Esophagus (tissue), 2 donors: ENCODE measurements around the gene PRRC2B. TPM values are rescaled to one million over a fixed set of nuclear protein-coding genes. Genes with fewer than 3 reads are reported as not detected.
"Not testable (repeated sequence)": the region's sequence is repeated elsewhere in the genome, so short reads cannot be mapped to it uniquely, and the experiment has no call there.

ENCODE experiments used
- H3K27ac ChIP-seq, 2 donors: one replicate each; pipeline ENCODE4 v1.5.1; 2013; ENCODE audit warnings: low read depth in 2 of 2, mild to moderate bottlenecking in 2 of 2, inconsistent platforms in 1 of 2, low read length in 1 of 2, moderate library complexity in 1 of 2
- H3K27me3 ChIP-seq, 2 donors: one replicate each; pipeline ENCODE4 v1.6.1; 2013; ENCODE audit warnings: low read length in 2 of 2, control low read depth in 1 of 2, mild to moderate bottlenecking in 1 of 2; ENCODE audit not compliant: insufficient read depth in 2 of 2, control insufficient read depth in 1 of 2
- H3K36me3 ChIP-seq, 2 donors: one replicate each; pipeline ENCODE4 v1.6.1; 2013; ENCODE audit warnings: low read length in 1 of 2; ENCODE audit not compliant: control insufficient read depth in 2 of 2, insufficient read depth in 2 of 2
- H3K4me1 ChIP-seq, 2 donors: one replicate each; pipeline ENCODE4 v1.6.1; 2013; ENCODE audit warnings: low read length in 1 of 2; ENCODE audit not compliant: control insufficient read depth in 2 of 2, insufficient read depth in 2 of 2
- H3K4me3 ChIP-seq, 2 donors: one replicate each; pipeline ENCODE4 v1.5.1; 2013; ENCODE audit warnings: low read length in 2 of 2, mild to moderate bottlenecking in 2 of 2, low read depth in 1 of 2, moderate library complexity in 1 of 2
- H3K9me3 ChIP-seq, 2 donors: one replicate each; pipeline ENCODE4 v1.6.1; 2013; ENCODE audit warnings: mild to moderate bottlenecking in 2 of 2, low read depth in 1 of 2, low read length in 1 of 2, moderate library complexity in 1 of 2; ENCODE audit not compliant: control insufficient read depth in 2 of 2, insufficient read depth in 1 of 2
- WGBS, 2 donors: extraction: QIAGEN DNeasy Blood & Tissue Kit; methylation state at CpG; one replicate each; pipeline ENCODE4 v1.1.7; 2013; 5-methylcytosine and 5-hydroxymethylcytosine counted together
- polyA plus RNA-seq, 2 donors: library from polyadenylated mRNA; stranded (reverse); fragments of 200-250 nt; gene quantifications; one replicate each; pipeline ENCODE4 v1.2.3, GENCODE V29; 2013
- donor health status: healthy with polysubstance abuse.
- donor health status: Bipolar disorder and iron deficiency.

PRRC2B gene
- polyA plus RNA-seq, 2 donors = 26.8 to 60.0 TPM

DNA sequence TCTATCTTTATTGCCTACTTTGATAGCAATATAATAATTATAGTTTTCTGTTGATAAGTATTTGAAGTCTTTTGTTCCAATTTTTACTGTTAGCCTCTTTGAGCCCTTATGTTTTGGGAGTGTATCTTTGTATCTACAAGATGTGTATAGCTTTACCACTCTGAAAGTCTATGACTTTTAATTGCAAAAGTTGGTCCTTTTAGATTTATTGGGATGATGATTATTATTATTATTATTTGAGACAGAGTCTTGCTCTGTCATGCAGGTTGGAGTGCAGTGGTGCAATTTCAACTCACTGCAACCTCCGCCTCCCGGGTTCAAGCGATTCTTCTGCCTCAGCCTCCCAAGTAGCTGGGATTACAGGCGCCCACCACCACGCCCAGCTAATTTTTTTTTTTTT lies 78.2 kb downstream of the PRRC2B start:
- H3K4me1 ChIP-seq, H3K27ac ChIP-seq, H3K4me3 ChIP-seq, H3K9me3 ChIP-seq, H3K27me3 ChIP-seq: not testable (repeated sequence)
- H3K36me3 ChIP-seq = peaks cover 25 to 61% of the 10 kb centered on the region in 2 donors
- WGBS, 2 donors = 91 to 100% methylated on average over 3 to 5 of the region's 5 CpGs

DNA sequence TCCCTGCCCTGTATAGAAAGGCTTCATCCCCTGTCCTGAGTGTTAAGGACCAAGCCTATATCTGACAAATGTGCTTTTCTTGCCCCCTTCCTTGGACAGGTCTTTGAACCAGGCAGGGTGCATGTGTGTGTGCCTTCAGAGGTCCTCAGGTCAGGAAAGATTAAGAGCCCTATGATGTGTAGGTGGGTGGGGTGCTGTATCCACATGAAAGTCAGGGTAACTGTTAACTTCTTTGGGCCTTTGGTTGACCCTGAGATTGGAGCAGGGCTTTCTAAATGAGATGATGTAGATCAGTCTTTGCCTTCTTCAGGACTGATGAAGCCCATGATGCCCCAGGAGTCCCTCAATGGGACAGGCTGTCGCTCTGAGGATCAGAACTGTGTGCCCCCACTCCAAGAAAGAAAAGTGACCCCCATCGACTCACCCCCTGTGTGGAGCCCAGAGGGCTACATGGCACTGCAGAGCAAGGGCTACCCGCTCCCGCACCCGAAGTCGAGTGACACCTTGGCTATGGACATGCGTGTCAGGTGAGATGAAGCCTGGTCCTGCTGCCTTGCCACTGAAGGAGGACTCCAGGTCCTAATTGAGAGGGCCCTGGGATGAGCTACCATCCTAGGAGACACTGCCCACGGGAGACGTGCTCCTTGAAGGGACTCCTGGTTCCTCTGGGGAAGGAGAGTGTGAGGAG lies 79.5 kb downstream of the PRRC2B start:
- Histone ChIP-seq H3K27ac (no peak overlapping the region), H3K4me1 (no peaks in the 10 kb centered on the region), H3K4me3 (no peak overlapping the region), H3K36me3 (peaks cover 34 to 63% of the 10 kb centered on the region in 2 donors), H3K27me3 (no peaks in the 10 kb centered on the region), H3K9me3 (no peaks in the 10 kb centered on the region)
- WGBS, 2 donors = 94 to 97% methylated on average over 9 of the region's 9 CpGs

DNA sequence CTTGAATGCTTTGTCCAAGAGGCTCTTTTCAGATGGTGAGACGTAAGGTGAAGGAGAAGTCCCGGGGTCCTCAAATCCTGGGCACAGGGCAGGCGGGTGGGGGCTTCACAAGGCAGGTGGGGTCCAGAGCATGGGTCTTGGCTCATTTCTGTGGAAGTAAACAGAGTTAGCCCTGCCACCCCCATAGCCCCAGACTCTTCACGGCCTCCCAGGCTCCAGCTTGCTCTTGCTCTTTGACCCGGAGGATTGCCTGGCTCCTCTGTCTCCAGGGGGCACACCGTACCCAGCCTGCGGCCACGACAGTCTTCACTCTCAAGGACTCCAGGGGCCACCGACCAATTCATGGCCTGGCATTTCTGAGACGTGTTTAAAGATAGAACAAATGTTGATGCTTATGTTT lies 80.0 kb downstream of the PRRC2B start:
- no peak overlapping the region for H3K4me3 ChIP-seq
- 85 to 87% methylated on average over 10 of the region's 10 CpGs for WGBS, 2 donors

DNA sequence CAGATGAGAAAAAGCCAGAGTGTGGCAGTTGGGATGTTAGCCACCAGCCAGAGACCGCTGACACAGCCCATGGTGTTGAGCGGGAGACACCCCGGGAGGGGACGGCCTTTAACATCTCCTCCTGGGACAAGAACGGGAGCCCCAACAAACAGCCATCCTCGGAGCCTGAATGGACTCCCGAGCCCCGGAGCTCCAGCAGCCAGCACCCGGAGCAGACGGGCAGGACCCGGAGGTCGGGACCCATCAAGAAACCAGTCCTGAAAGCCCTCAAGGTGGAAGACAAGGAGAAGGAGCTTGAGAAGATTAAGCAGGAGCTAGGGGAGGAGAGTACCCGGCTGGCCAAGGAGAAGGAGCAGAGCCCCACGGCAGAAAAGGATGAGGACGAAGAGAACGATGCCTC lies 80.8 kb downstream of the PRRC2B start:
- H3K27me3 ChIP-seq = no peaks in the 10 kb centered on the region
- H3K4me3 ChIP-seq = no peak overlapping the region
- no peak overlapping the region for H3K27ac ChIP-seq
- H3K4me1 ChIP-seq = no peaks in the 10 kb centered on the region
- 89 to 92% methylated on average over 16 of the region's 16 CpGs for WGBS, 2 donors
- H3K36me3 ChIP-seq = peaks cover 34 to 71% of the 10 kb centered on the region in 2 donors
- no peaks in the 10 kb centered on the region for H3K9me3 ChIP-seq

More for the DNA sequence above, 80.0 kb downstream of the PRRC2B start:
- no peaks in the 10 kb centered on the region for H3K4me1 ChIP-seq
- H3K9me3 ChIP-seq = no peaks in the 10 kb centered on the region
- peaks cover 34 to 64% of the 10 kb centered on the region in 2 donors for H3K36me3 ChIP-seq
- no peak overlapping the region for H3K27ac ChIP-seq
- no peaks in the 10 kb centered on the region for H3K27me3 ChIP-seq

DNA sequence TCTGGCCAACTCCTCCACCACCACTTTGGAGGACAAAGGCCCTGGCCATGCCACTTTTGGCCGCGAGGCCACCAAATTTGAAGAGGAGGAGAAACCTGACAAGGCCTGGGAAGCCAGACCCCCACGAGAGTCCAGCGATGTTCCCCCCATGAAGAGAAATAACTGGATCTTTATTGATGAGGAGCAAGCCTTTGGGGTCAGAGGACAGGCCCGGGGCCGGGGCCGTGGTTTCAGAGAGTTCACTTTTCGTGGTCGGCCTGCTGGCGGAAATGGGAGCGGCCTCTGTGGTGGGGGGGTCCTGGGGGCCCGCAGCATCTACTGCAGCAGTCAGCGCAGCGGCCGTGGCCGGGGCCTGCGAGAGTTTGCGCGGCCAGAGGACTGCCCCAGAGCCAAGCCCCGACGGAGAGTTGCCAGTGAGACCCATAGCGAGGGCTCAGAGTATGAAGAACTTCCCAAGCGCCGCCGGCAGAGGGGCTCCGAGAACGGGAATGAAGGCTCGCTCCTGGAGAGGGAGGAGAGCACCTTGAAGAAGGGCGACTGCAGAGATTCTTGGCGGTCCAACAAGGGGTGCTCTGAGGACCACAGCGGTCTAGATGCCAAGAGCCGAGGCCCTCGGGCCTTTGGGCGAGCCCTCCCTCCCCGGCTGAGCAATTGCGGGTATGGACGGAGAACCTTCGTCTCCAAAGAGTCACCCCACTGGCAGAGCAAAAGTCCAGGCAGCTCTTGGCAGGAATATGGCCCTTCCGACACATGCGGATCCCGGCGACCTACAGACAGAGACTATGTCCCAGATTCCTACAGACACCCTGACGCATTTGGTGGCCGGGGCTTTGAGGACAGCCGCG lies 81.4 kb downstream of the PRRC2B start:
- H3K9me3 ChIP-seq = no peaks in the 10 kb centered on the region
- no peaks in the 10 kb centered on the region for H3K4me1 ChIP-seq
- 91 to 94% methylated on average over 43 to 46 of the region's 46 CpGs for WGBS, 2 donors
- H3K27ac ChIP-seq = no peak overlapping the region
- H3K36me3 ChIP-seq = peaks cover 33 to 69% of the 10 kb centered on the region in 2 donors
- no peak overlapping the region for H3K4me3 ChIP-seq
- no peaks in the 10 kb centered on the region for H3K27me3 ChIP-seq

DNA sequence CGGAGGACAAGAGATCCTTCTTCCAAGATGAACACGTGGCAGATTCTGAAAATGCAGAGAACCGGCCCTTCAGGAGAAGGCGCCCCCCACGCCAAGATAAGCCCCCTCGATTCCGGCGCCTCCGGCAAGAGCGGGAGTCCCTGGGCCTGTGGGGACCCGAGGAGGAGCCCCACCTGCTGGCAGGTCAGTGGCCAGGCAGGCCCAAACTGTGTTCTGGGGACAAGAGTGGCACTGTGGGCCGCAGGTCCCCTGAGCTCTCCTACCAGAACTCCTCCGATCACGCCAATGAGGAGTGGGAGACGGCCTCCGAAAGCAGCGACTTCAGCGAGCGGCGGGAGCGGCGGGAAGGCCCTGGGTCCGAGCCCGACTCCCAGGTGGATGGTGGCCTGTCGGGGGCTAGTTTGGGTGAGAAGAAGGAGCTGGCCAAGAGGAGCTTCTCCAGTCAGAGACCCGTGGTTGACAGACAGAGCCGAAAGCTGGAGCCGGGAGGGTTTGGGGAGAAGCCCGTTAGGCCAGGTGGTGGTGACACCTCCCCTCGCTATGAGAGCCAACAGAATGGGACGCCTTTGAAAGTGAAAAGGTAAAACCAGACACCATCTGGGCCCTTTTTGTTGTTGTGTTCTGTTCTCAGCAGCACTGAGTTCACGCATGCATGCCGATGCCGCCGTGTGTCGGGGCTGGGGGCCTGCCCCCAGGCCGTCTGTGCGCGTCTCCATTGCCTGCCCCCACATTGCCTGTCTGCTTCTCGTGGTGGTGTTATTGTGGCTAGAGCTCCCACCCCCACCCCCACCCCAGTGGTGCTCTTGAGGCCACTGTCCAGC lies 82.3 kb downstream of the PRRC2B start:
- WGBS, 2 donors = 89 to 90% methylated on average over 40 of the region's 40 CpGs
- no peaks in the 10 kb centered on the region for H3K4me1 ChIP-seq
- no peaks in the 10 kb centered on the region for H3K9me3 ChIP-seq
- no peaks in the 10 kb centered on the region for H3K27me3 ChIP-seq
- peaks cover 33 to 64% of the 10 kb centered on the region in 2 donors for H3K36me3 ChIP-seq
- H3K4me3 ChIP-seq = no peak overlapping the region
- no peak overlapping the region for H3K27ac ChIP-seq

DNA sequence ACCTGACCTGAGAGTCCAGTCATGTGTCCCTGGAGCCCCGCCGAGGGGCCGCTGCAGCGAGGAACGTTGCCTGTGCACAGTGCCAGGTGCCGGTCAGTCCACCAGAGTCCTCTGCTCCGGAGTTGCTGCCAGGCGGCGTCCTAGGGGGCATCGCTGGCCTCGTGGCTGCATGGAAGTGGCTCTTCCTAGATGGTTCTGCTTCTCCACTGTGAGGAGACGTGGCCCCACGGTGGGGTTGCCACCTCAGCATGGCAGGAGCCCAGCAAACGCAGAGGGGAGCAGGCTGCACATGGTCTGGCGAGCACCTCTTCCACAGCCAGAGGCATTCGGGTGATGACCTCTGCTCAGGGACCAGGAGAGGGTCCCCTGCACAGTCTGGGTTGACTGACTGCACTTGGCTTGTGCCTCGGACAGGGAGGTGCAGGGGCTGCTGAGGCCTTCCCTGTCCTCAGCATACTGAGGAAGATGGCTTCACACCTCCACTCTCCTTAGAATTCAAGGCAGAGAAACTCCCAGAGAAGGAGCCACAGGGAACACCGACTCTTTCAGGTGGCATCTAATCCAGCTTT lies 83.0 kb downstream of the PRRC2B start:
- WGBS, 2 donors = 88 to 94% methylated on average over 18 of the region's 18 CpGs
- H3K4me1 ChIP-seq = peaks cover 0 to 4% of the 10 kb centered on the region in 2 donors
- no peak overlapping the region for H3K4me3 ChIP-seq
- H3K36me3 ChIP-seq = peaks cover 37 to 68% of the 10 kb centered on the region in 2 donors
- no peaks in the 10 kb centered on the region for H3K27me3 ChIP-seq
- H3K27ac ChIP-seq = no peak overlapping the region
- no peaks in the 10 kb centered on the region for H3K9me3 ChIP-seq

DNA sequence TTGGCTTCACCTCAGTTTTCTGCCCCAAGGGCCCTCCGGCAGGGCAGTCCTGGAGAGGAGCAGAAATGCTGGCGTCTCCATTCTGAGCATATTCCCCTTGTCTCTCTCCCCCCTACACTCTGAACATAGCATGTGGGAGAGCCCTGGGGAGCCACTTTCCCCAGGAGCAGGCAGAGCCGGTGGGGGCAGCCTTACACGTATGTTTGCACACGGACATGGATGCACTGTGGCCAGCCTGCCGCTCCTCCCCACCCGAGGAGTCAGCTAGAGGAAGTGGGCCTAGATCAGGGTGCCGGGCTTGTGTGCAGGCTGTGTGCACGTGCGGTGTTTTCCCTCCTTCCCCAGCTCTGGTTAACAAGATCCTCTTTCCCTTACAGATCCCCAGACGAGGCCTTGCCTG lies 83.5 kb downstream of the PRRC2B start:
- H3K27ac ChIP-seq = no peak overlapping the region
- no peaks in the 10 kb centered on the region for H3K9me3 ChIP-seq
- H3K4me3 ChIP-seq = no peak overlapping the region
- WGBS, 2 donors = 82 to 84% methylated on average over 11 of the region's 11 CpGs
- H3K27me3 ChIP-seq = no peaks in the 10 kb centered on the region
- H3K4me1 ChIP-seq = peaks cover 2 to 4% of the 10 kb centered on the region in 2 donors
- peaks cover 38 to 72% of the 10 kb centered on the region in 2 donors for H3K36me3 ChIP-seq

DNA sequence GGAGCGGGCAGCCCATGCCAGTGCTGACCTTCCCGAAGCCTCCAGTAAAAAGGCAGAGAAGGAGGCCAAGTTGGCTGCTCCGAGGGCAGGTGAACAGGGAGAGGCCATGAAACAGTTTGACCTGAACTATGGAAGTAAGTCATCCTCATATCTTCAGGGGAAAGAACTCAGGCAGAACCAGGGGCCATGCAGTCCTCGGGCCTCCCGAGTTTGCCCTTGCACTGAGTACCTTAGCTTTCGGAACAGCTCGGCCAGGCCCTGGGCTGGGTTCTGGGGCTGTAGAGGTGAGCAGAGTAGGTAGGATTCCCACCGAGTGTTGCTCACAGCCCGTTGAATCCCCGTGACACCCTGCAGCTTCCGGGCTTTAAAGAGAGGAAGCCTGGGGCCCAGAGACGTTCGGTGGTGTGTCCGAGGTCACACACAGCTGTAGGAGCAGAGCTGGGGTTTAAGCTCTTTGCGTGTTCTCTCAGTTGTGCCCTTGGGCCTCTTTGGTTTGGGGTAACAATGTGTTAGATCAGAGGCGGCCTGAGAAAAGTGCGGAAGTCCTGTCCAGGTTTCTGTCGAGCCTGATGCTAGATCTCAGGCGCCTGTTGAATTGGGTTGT lies 84.0 kb downstream of the PRRC2B start:
- H3K27ac ChIP-seq = no peak overlapping the region
- 82 to 89% methylated on average over 19 of the region's 19 CpGs for WGBS, 2 donors

More for the DNA sequence above, 84.0 kb downstream of the PRRC2B start:
- peaks cover 38 to 77% of the 10 kb centered on the region in 2 donors for H3K36me3 ChIP-seq
- no peak overlapping the region for H3K4me3 ChIP-seq
- peaks cover 2 to 5% of the 10 kb centered on the region in 2 donors for H3K4me1 ChIP-seq
- no peaks in the 10 kb centered on the region for H3K9me3 ChIP-seq
- no peaks in the 10 kb centered on the region for H3K27me3 ChIP-seq
